ENCODE data around the gene KCTD7. TPM values are rescaled to one million over a fixed set of nuclear protein-coding genes. Genes with fewer than 3 reads are reported as not detected.
A peak's percentile ranks its signal among the peaks of the same experiment; 100 is the strongest.
"Not testable (repeated sequence)": the region's sequence is repeated elsewhere in the genome, so short reads cannot be mapped to it uniquely, and the experiment has no call there.

KCTD7 gene
- total RNA-seq, 2 donors from 2014 or later: 12.2 to 14.9 TPM

- Mint-ChIP-seq H3K36me3 (ENCODE audit: insufficient read depth in 2 of 2) (peaks cover 0 to 3% of the 10 kb centered on the region in 2 donors), H3K4me1 (ENCODE audit: low read depth) (peaks cover 6% of the 10 kb centered on the region), H3K27me3 (ENCODE audit: low read depth) (no peaks in the 10 kb centered on the region), H3K9me3 (no peaks in the 10 kb centered on the region), H3K4me3 (peak overlapping the region in 1 of 2 donors; percentile 16), H3K27ac (peak overlapping the region; percentile 53)
- ATAC-seq (replicated peaks in 1 of 2) (no peak), DNase-seq (no peak)
These were observed 39.4 kb downstream of the KCTD7 start for GRCh38 chr7:66668112-66668511.

DNA sequence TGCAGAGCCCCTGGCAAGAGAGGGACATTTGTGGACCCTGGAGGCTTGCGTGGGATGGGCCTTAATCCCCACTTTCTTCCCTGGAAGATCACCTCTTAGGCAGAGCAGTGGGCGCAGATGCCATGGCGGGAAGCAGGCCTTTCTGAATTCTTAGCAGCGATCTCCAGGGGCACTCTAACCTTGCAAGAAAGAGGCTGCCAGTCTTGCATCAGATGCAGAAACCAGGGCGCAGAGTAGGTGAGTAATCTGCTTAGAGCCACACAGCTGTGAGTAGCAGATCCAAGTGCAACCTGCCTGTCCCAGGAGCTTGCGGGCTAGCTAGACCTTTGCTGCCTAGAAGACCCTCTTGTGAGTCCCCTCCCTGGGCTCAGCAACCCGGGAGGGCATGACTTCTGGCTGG is 40.0 kb downstream of the KCTD7 start:
- no peaks in the 10 kb centered on the region for H3K27me3 Mint-ChIP-seq (ENCODE audit: low read depth)
- no peak overlapping the region for H3K27ac Mint-ChIP-seq
- no peak overlapping the region for H3K4me3 Mint-ChIP-seq
- H3K36me3 Mint-ChIP-seq (ENCODE audit: insufficient read depth in 2 of 2): peaks cover 0 to 3% of the 10 kb centered on the region in 2 donors
- ATAC-seq (replicated peaks in 1 of 2) (no peak), DNase-seq (peak; percentile 12 to 15)
- no peaks in the 10 kb centered on the region for H3K9me3 Mint-ChIP-seq
- H3K4me1 Mint-ChIP-seq (ENCODE audit: low read depth): peaks cover 12% of the 10 kb centered on the region

- ATAC-seq (replicated peaks in 1 of 2) (no peak), DNase-seq (no peak)
- H3K27ac Mint-ChIP-seq: no peak overlapping the region
- H3K36me3 Mint-ChIP-seq (ENCODE audit: insufficient read depth in 2 of 2): peaks cover 0 to 3% of the 10 kb centered on the region in 2 donors
- peaks cover 16% of the 10 kb centered on the region for H3K4me1 Mint-ChIP-seq (ENCODE audit: low read depth)
- H3K9me3 Mint-ChIP-seq: no peaks in the 10 kb centered on the region
- H3K4me3 Mint-ChIP-seq: no peak overlapping the region
- no peaks in the 10 kb centered on the region for H3K27me3 Mint-ChIP-seq (ENCODE audit: low read depth)
These were observed 40.4 kb downstream of the KCTD7 start for GRCh38 chr7:66669088-66669487.

DNA sequence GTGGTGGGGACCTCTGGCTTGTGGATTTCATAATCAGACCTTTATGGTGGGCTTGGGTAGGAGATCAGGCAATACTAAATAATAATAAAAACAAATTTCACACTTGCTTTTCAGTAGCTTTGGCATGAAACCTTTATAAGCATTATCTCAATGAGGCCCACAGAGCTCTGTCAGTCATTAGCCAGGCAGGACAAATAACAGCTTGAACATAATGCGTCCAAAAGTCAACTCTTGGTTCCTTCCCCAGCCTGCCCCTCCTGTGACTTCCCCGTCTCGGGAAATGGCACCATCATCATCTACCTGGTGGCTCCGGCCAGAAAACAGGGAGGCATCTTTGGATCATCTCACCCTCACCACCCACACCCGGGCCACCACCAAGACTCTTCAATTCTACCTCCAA is 40.8 kb downstream of the KCTD7 start:
- Mint-ChIP-seq H3K4me1 (ENCODE audit: low read depth) (peaks cover 16% of the 10 kb centered on the region), H3K9me3 (no peaks in the 10 kb centered on the region), H3K27ac (no peak overlapping the region), H3K27me3 (ENCODE audit: low read depth) (no peaks in the 10 kb centered on the region), H3K36me3 (ENCODE audit: insufficient read depth in 2 of 2) (peaks cover 0 to 3% of the 10 kb centered on the region in 2 donors), H3K4me3 (no peak overlapping the region)
- ATAC-seq (replicated peaks in 1 of 2): no peak
- no peak for DNase-seq

DNA sequence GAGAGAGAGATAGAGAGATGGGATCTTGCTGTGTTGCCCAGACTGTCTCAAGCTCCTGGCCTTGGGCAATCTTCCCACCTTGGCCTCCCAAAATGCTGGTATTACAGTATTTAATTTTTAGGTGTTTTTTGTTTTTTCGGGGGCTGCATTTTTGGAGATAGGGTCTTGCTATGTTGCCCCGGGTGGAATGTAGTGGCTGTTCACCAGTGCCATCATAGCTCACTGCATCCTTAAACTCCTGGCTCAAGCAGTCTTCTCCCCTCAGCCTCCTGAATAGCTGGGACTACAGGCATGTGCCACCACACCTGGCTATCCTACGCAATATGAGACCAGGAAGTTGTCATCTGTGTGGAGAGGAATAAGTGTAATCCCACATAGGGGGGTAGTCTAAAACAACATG is 42.4 kb downstream of the KCTD7 start:
- H3K4me1 Mint-ChIP-seq (ENCODE audit: low read depth): peaks cover 16% of the 10 kb centered on the region
- no peaks in the 10 kb centered on the region for H3K27me3 Mint-ChIP-seq (ENCODE audit: low read depth)
- DNase-seq: no peak
- H3K4me3 Mint-ChIP-seq: no peak overlapping the region
- peak overlapping the region; percentile 46 for H3K27ac Mint-ChIP-seq
- H3K9me3 Mint-ChIP-seq: no peaks in the 10 kb centered on the region
- ATAC-seq (replicated peaks in 1 of 2): no peak
- peaks cover 0 to 3% of the 10 kb centered on the region in 2 donors for H3K36me3 Mint-ChIP-seq (ENCODE audit: insufficient read depth in 2 of 2)

DNA sequence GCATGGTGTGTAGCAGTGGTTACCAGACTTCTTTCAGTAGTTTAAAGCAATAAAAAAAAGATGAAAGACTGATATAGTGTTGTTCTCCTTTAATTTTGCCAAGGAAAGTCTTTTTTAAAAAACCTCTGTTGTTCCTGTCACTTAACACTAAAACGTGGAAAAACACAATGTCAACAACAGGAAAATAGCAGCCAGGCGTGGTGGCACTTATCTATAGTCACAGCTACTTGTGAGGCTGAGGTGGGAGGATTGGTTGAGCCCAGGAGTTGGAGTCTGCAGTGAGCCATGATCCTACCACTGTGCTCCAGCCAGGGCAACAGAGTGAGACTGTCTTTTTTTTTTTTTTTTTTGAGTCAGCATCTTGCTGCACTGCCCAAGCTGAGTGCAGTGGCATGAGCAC is 42.8 kb downstream of the KCTD7 start:
- H3K4me3 Mint-ChIP-seq; ATAC-seq (replicated peaks in 1 of 2); H3K9me3 Mint-ChIP-seq; H3K27me3 Mint-ChIP-seq (ENCODE audit: low read depth); H3K36me3 Mint-ChIP-seq (ENCODE audit: insufficient read depth in 2 of 2); DNase-seq: not testable (repeated sequence)
- Mint-ChIP-seq H3K4me1 (ENCODE audit: low read depth) (peaks cover 16% of the 10 kb centered on the region), H3K27ac (peak overlapping the region; percentile 46)

DNA sequence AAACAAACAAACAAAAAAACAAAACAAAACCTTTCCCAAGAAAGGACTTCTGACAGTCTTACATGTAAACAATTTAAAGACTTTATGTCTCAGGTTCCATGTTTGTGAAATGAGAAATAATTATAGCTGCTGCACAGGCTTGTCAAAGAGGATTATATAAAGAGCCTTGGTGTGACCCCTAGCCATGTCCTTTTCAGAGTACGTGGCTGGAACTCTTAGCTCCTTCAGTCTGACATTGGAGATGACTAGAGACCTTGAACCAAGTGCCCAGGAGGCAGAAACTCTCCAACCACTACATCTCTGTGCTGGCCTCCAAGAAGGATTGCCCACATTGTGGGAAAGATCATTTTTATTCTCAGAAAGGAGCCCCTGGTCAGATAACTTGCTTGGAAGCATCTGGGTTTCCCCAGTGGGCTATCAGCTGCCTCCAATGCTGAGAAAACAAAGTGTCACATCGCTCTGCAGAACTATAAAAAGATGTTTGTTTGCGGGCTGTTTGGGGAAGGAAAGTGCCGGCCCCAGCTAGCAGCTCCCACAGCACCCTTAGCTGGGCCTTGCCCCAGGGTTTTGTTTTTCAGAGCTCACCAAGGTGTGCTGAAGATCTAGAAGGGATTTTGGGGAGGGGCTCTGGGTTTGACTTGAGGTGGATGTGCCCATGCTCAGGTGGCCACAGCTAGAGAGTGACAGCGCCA is 43.9 kb downstream of the KCTD7 start:
- H3K36me3 Mint-ChIP-seq (ENCODE audit: insufficient read depth in 2 of 2); H3K4me3 Mint-ChIP-seq; DNase-seq; H3K27me3 Mint-ChIP-seq (ENCODE audit: low read depth); H3K27ac Mint-ChIP-seq; H3K9me3 Mint-ChIP-seq: not testable (repeated sequence)
- peak; percentile 7 to 26 for ATAC-seq (replicated peaks in 1 of 2)
- H3K4me1 Mint-ChIP-seq (ENCODE audit: low read depth): peaks cover 16% of the 10 kb centered on the region

- peak overlapping the region; percentile 86 for H3K27ac Mint-ChIP-seq
- H3K4me3 Mint-ChIP-seq: peak overlapping the region; percentile 34 to 67
- H3K4me1 Mint-ChIP-seq (ENCODE audit: low read depth): peaks cover 21% of the 10 kb centered on the region
- H3K36me3 Mint-ChIP-seq (ENCODE audit: insufficient read depth in 2 of 2); H3K27me3 Mint-ChIP-seq (ENCODE audit: low read depth); H3K9me3 Mint-ChIP-seq: not testable (repeated sequence)
- ATAC-seq (replicated peaks in 1 of 2) (peak; percentile 92 to 94), DNase-seq (peak; percentile 17 to 20)
These were observed 44.5 kb downstream of the KCTD7 start for GRCh38 chr7:66673124-66673640.

- peaks cover 0 to 3% of the 10 kb centered on the region in 2 donors for H3K36me3 Mint-ChIP-seq (ENCODE audit: insufficient read depth in 2 of 2)
- peaks cover 55% of the 10 kb centered on the region for H3K4me1 Mint-ChIP-seq (ENCODE audit: low read depth)
- H3K27me3 Mint-ChIP-seq (ENCODE audit: low read depth): no peaks in the 10 kb centered on the region
- ATAC-seq (replicated peaks in 1 of 2) (no peak), DNase-seq (no peak)
- peak overlapping the region; percentile 52 for H3K27ac Mint-ChIP-seq
- no peak overlapping the region for H3K4me3 Mint-ChIP-seq
- no peaks in the 10 kb centered on the region for H3K9me3 Mint-ChIP-seq
These were observed 51.1 kb downstream of the KCTD7 start for GRCh38 chr7:66679633-66680244.

GRCh38 chr7:66681491-66682349 is 53.0 kb downstream of the KCTD7 start:
- DNase-seq: peak; percentile 97 to 98
- peaks cover 0 to 3% of the 10 kb centered on the region in 2 donors for H3K36me3 Mint-ChIP-seq (ENCODE audit: insufficient read depth in 2 of 2)
- no peaks in the 10 kb centered on the region for H3K27me3 Mint-ChIP-seq (ENCODE audit: low read depth)
- H3K4me1 Mint-ChIP-seq (ENCODE audit: low read depth): peaks cover 60% of the 10 kb centered on the region
- H3K4me3 Mint-ChIP-seq: peak overlapping the region; percentile 92 to 94
- ATAC-seq (replicated peaks in 1 of 2): peak; percentile 99 to 100
- peak overlapping the region; percentile 95 for H3K27ac Mint-ChIP-seq
- H3K9me3 Mint-ChIP-seq: no peaks in the 10 kb centered on the region

- peak in 1 of 2 donors; percentile 40 for ATAC-seq (replicated peaks in 1 of 2)
- H3K27me3 Mint-ChIP-seq (ENCODE audit: low read depth): no peaks in the 10 kb centered on the region
- peaks cover 0 to 3% of the 10 kb centered on the region in 2 donors for H3K36me3 Mint-ChIP-seq (ENCODE audit: insufficient read depth in 2 of 2)
- peak overlapping the region; percentile 92 to 94 for H3K4me3 Mint-ChIP-seq
- no peak overlapping the region for H3K27ac Mint-ChIP-seq
- H3K9me3 Mint-ChIP-seq: no peaks in the 10 kb centered on the region
- peaks cover 60% of the 10 kb centered on the region for H3K4me1 Mint-ChIP-seq (ENCODE audit: low read depth)
- peak in 1 of 2 donors; percentile 42 for DNase-seq
These were observed 53.8 kb downstream of the KCTD7 start for GRCh38 chr7:66682350-66683093.

DNA sequence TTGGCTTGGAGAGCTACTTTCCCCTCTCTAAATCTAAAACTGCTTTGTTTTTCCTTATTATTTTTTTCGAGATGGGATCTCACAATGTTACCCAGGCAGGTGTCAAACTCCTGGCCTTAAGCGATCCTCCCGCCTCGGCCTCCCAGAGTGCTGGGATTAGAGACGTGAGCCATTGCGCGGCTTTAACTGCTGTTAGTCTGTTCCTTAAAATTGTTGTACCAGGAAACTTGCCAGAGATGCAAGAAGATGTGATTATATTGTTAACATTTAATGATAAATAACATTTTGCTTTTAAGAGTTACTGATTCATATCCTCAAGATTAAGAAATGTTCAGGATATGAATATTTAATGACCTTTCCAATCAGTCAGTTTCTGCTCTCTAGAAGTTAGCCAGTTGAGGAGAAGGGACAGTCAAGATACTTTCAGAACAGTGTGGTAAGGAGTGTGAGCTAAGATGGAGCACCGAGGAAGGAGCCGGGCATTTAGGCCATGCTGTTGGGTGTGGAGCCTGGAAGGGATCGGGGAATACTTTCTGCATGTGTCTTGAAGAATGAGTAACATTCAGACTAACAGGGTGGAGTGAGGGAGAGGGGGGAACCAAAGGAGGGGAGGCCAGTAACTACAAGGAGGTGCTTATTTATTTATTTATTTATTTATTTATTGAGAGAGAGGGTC is 54.6 kb downstream of the KCTD7 start:
- H3K9me3 Mint-ChIP-seq; DNase-seq; H3K36me3 Mint-ChIP-seq (ENCODE audit: insufficient read depth in 2 of 2); H3K27ac Mint-ChIP-seq; ATAC-seq (replicated peaks in 1 of 2); H3K27me3 Mint-ChIP-seq (ENCODE audit: low read depth): not testable (repeated sequence)
- Mint-ChIP-seq H3K4me1 (ENCODE audit: low read depth) (peaks cover 55% of the 10 kb centered on the region), H3K4me3 (peak overlapping the region; percentile 92 to 94)

Measured in activated T-cell treated with anti-CD3 and anti-CD28 coated beads, Interleukin-2, amount 50 U/mL, for 72 hours (primary cell).